ENCODE data around the gene ACOT2. TPM values are rescaled to one million over a fixed set of nuclear protein-coding genes. Genes with fewer than 3 reads are reported as not detected.
"Not testable (repeated sequence)": the region's sequence is repeated elsewhere in the genome, so short reads cannot be mapped to it uniquely, and the experiment has no call there.

ACOT2 gene
- total RNA-seq (2014; rRNA removed; shearing (Covaris generic)) (11.7 and 13.5 TPM in 2 replicates), total RNA-seq (2022) (6.8 and 7.9 TPM in 2 replicates), Bru-seq, nascent RNA (percentile 42 among the genes with signal in this experiment), BruChase-seq, experiment 1, labeled RNA remaining after a 6-hour chase (percentile 62 among the genes with signal in this experiment), BruChase-seq, experiment 2, labeled RNA remaining after a 2-hour chase (percentile 49 among the genes with signal in this experiment)
- long read RNA-seq, transcript ACOT2-201 (3 exons, 1,774 nt), result major isoform, 26 of 34 reads
- long read RNA-seq, partial matches to known transcripts, result 6 of 34 reads
- long read RNA-seq, other reads (novel, unspliced or antisense), result 2 of 34 reads

- POLR2A ChIA-PET, result interaction anchor here (0.5 to 1.4 kb wide), 9 partner anchors 35 to 545 kb away, joined by 3 to 4 read pairs (median 3); no protein-coding TSS in a partner anchor
- CTCF ChIA-PET (ENCODE audit: unreplicated experiment), result interaction anchor here (0.6 kb wide), 1 partner anchor 306 kb away, joined by 8 read pairs; no protein-coding TSS in a partner anchor
- H3K4me3 ChIP-seq (ENCODE audit: low read depth, low read length, poor library complexity, severe bottlenecking), result peak within 1 kb of the TSS; percentile 73
- peak within 1 kb of the TSS; percentile 55 for H3K27ac ChIP-seq (ENCODE audit: low read depth, low read length, poor library complexity, severe bottlenecking)
- H3K4me1 ChIP-seq (ENCODE audit: insufficient read depth, low read length, poor library complexity, severe bottlenecking), result peaks cover 18% of the 10 kb centered on the region
- H3K36me3 ChIP-seq (ENCODE audit: insufficient read depth, low read length); H4K20me1 ChIP-seq (ENCODE audit: insufficient read depth, low read length); H3K79me2 ChIP-seq (ENCODE audit: insufficient read depth, low read depth, low read length); H3K9me3 ChIP-seq (ENCODE audit: low read length); intact Hi-C loops (cut with micrococcal nuclease; ENCODE audit: unreplicated experiment); H3K9me2 ChIP-seq (ENCODE audit: insufficient read depth, low read length); BruUV-seq (replicated peaks): not testable (repeated sequence)
- peak within 1 kb of the TSS; percentile 98 for H3K4me2 ChIP-seq (ENCODE audit: low read length)
- H2AFZ ChIP-seq (ENCODE audit: low read length), result peak within 1 kb of the TSS; percentile 86
- DNase-seq (ENCODE audit: low spot score), result peak; percentile 79
These were observed at the start of gene ACOT2 for GRCh38 chr14:73569185-73569958. Gene ACOT2, plus strand, starts transcription at chr14:73569213. Its CDS starts 28 bp downstream, at chr14:73569241.

GRCh38 chr14:73521229-73521628, 47.8 kb upstream of the ACOT2 start:
- no peaks in the 10 kb centered on the region for H3K9me3 ChIP-seq (ENCODE audit: low read length)
- TF ChIP-seq EZH2phosphoT487 (IDR thresholded peaks at IDR 0.05; ENCODE audit: borderline replicate concordance, low read depth, low read length), result no peak
- TF ChIP-seq CTCF (conservative IDR thresholded peaks at IDR 0.05; ENCODE audit: low read length), result no peak
- H3K4me3 ChIP-seq (ENCODE audit: low read depth, low read length, poor library complexity, severe bottlenecking), result no peak overlapping the region
- CTCF ChIA-PET (ENCODE audit: unreplicated experiment), result no interaction called here
- no peak for DNase-seq (ENCODE audit: low spot score)
- H3K4me2 ChIP-seq (ENCODE audit: low read length), result no peak overlapping the region
- intact Hi-C loops (cut with micrococcal nuclease; ENCODE audit: unreplicated experiment), result loop anchor here (5.0 kb wide), 1 partner anchor 41 kb away; no protein-coding TSS in a partner anchor
- H3K27ac ChIP-seq (ENCODE audit: low read depth, low read length, poor library complexity, severe bottlenecking), result no peak overlapping the region
- no peaks in the 10 kb centered on the region for H3K9me2 ChIP-seq (ENCODE audit: insufficient read depth, low read length)
- no TSS peak for BruUV-seq (replicated peaks)
- H3K79me2 ChIP-seq (ENCODE audit: insufficient read depth, low read depth, low read length), result no peaks in the 10 kb centered on the region
- POLR2A ChIA-PET, result interaction anchor here (0.5 kb wide), 1 partner anchor 121 kb away, joined by 5 read pairs; no protein-coding TSS in a partner anchor
- no peaks in the 10 kb centered on the region for H3K36me3 ChIP-seq (ENCODE audit: insufficient read depth, low read length)
- no peak overlapping the region for H2AFZ ChIP-seq (ENCODE audit: low read length)
- H4K20me1 ChIP-seq (ENCODE audit: insufficient read depth, low read length), result no peaks in the 10 kb centered on the region
- H3K4me1 ChIP-seq (ENCODE audit: insufficient read depth, low read length, poor library complexity, severe bottlenecking), result no peaks in the 10 kb centered on the region

- no peaks in the 10 kb centered on the region for H4K20me1 ChIP-seq (ENCODE audit: insufficient read depth, low read length)
- ChIA-PET POLR2A (interaction anchor here (1.1 kb wide), 2 partner anchors 12 to 16 kb away, joined by 3 read pairs; no protein-coding TSS in a partner anchor), CTCF (ENCODE audit: unreplicated experiment) (no interaction called here)
- no peaks in the 10 kb centered on the region for H3K36me3 ChIP-seq (ENCODE audit: insufficient read depth, low read length)
- no TSS peak for BruUV-seq (replicated peaks)
- H3K9me2 ChIP-seq (ENCODE audit: insufficient read depth, low read length), result no peaks in the 10 kb centered on the region
- no peak overlapping the region for H3K27ac ChIP-seq (ENCODE audit: low read depth, low read length, poor library complexity, severe bottlenecking)
- TF ChIP-seq CTCF (conservative IDR thresholded peaks at IDR 0.05; ENCODE audit: low read length) (no peak), EZH2phosphoT487 (IDR thresholded peaks at IDR 0.05; ENCODE audit: borderline replicate concordance, low read depth, low read length) (no peak)
- no peaks in the 10 kb centered on the region for H3K4me1 ChIP-seq (ENCODE audit: insufficient read depth, low read length, poor library complexity, severe bottlenecking)
- DNase-seq (ENCODE audit: low spot score), result no peak
- H3K4me2 ChIP-seq (ENCODE audit: low read length), result no peak overlapping the region
- H3K79me2 ChIP-seq (ENCODE audit: insufficient read depth, low read depth, low read length), result no peaks in the 10 kb centered on the region
- no peak overlapping the region for H3K4me3 ChIP-seq (ENCODE audit: low read depth, low read length, poor library complexity, severe bottlenecking)
- intact Hi-C loops (cut with micrococcal nuclease; ENCODE audit: unreplicated experiment), result loop anchor here (5.0 kb wide), 1 partner anchor 38 kb away; no protein-coding TSS in a partner anchor
- H3K9me3 ChIP-seq (ENCODE audit: low read length), result no peaks in the 10 kb centered on the region
- H2AFZ ChIP-seq (ENCODE audit: low read length), result no peak overlapping the region
These were observed 44.5 kb upstream of the ACOT2 start for GRCh38 chr14:73524493-73524892.
